ENCODE data around the gene EIF2D.

DNA sequence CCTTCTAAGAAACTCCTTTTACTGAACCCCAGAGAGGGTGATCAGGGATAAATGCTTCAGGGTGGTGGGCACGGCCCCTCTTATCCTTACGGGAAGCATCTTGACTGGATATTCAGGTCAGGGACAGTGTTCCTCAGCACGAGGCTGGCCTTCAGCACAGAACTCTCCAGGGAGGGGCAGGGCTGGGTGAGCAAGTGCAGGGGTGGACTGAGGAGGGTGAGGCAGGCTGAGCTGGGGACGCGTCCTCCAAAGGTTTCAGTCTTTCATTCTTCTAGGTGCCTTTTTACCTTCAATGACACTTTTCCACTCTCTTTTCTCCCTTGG lies 52.6 kb downstream of the EIF2D start:
- TF ChIP-seq, protein P1, sequence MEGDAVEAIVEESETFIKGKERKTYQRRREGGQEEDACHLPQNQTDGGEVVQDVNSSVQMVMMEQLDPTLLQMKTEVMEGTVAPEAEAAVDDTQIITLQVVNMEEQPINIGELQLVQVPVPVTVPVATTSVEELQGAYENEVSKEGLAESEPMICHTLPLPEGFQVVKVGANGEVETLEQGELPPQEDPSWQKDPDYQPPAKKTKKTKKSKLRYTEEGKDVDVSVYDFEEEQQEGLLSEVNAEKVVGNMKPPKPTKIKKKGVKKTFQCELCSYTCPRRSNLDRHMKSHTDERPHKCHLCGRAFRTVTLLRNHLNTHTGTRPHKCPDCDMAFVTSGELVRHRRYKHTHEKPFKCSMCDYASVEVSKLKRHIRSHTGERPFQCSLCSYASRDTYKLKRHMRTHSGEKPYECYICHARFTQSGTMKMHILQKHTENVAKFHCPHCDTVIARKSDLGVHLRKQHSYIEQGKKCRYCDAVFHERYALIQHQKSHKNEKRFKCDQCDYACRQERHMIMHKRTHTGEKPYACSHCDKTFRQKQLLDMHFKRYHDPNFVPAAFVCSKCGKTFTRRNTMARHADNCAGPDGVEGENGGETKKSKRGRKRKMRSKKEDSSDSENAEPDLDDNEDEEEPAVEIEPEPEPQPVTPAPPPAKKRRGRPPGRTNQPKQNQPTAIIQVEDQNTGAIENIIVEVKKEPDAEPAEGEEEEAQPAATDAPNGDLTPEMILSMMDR (IDR thresholded peaks at IDR 0.05) = no peak
- no peak for TF ChIP-seq POLR2A (IDR thresholded peaks at IDR 0.05)
